ENCODE data around the gene PITPNM3.

GRCh38 chr17:6521586-6521985 is 34.8 kb downstream of the PITPNM3 start:
- TF ChIP-seq CTCF (conservative IDR thresholded peaks at IDR 0.05; ENCODE audit: low read length) (no peak), EZH2phosphoT487 (IDR thresholded peaks at IDR 0.05; ENCODE audit: borderline replicate concordance) (no peak)

Data from Loucy (cell line).